Urothelium cell line (cell line): ENCODE data around the gene MPIG6B.

Source experiments
- DNase-seq: peaks from one replicate; pipeline ENCODE4 v3.0.0; 2011; ENCODE audit warnings: low spot score, mixed read lengths
- FAIRE-seq: peaks from 2 replicates; lab custom pipeline; 2011; peaks lifted over from hg19 to GRCh38; lab: Jason Lieb, UNC

Gene MPIG6B

DNA sequence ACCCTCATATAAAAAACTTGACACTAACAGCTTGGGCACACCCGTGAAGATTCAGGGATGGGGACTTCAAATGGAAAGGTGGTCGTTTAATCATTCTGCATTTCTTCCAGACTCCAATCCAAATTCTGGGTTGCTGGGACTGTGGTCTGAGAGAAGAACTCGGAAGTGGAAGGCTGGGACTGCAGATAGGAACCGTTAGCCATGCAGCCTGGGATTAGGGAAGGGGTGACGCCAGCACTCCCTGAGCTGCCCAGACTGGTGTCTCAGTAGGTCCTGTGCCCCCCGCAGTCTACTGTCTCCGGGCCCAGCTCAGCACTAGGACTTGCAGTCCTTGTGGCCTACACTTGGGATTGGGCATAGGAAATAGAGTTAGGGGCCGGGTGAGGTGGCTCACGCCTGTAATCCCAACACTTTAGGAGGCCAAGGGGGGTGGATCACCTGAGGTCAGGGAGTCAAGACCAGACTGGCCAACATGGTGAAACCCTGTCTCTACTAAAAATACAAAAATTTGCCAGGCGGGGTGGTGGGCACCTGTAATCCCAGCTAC is 13.7 kb downstream of the MPIG6B start:
- DNase-seq, result no peak
- no peak for FAIRE-seq

DNA sequence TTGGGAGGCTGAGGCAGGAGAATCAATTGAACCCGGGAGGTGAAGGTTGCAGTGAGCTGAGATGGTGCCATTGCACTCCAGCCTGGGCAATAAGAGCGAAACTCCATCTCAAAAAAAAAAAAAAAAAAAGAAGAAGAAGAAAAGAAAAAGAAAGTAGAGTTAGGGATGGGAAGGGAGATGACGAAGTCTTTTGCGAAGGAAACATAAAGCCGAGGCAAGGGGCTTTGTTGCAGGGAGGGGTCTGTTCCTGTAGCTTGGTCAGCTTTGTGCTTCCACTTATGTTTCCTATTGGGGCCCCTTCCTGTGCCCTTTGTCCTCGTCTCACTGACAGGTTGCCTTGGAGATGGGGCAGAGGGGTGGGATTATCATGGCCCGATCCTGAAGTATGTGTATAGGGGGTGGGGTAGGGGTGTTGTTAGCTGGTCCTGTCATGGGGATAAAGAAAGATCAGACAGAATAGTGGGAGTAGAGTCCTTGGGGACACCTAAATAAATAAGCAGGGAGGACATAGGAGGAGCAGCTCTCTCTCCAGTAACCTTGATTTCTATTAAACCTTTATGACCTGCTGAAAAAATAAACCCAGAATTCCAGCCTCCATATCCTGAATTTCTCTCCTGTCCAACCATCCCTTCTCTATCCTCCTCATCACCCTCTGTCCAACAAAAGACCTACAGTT is 14.3 kb downstream of the MPIG6B start:
- DNase-seq (no peak), FAIRE-seq (no peak)

- DNase-seq, result peak; percentile 27
These were observed 15.1 kb downstream of the MPIG6B start for GRCh38 chr6:31737991-31738979.

DNA sequence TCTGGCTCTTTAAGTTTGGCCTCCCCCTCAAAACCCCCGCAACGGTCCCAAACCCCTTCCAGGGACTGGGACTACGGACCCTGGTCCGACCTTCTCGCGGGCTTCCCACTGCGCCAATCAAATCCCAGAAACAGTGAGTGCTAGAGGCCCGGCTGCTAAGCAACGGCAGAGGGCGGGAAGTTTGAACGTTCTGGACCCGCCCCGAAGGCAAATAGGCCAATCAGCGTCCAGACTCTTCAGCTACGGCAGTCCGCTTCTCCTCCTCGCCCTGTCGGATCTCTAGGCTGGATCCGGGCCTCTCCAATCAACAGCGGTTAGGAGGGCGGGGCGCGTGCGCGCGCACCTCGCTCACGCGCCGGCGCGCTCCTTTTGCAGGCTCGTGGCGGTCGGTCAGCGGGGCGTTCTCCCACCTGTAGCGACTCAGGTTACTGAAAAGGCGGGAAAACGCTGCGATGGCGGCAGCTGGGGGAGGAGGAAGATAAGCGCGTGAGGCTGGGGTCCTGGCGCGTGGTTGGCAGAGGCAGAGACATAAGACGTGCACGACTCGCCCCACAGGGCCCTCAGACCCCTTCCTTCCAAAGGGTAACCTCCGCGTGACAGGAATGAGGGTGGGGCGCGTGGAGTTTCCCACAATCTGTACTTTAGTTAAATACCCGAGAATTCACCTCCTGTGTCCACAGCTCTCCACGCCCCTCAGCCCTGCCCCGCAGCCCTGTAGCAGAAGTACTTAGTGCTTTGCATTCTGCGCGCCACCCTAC is 16.6 kb downstream of the MPIG6B start, which contains the start of gene MSH5:
TSS of gene MSH5 (plus strand) at position 367 of the 758 bp plus-strand sequence. CDS start 462 bp downstream, outside the sequence.
- no peak for FAIRE-seq
- DNase-seq, result peak; percentile 98

More at GRCh38 chr6:31737991-31738979, 15.1 kb downstream of the MPIG6B start:
- FAIRE-seq, result no peak

DNA sequence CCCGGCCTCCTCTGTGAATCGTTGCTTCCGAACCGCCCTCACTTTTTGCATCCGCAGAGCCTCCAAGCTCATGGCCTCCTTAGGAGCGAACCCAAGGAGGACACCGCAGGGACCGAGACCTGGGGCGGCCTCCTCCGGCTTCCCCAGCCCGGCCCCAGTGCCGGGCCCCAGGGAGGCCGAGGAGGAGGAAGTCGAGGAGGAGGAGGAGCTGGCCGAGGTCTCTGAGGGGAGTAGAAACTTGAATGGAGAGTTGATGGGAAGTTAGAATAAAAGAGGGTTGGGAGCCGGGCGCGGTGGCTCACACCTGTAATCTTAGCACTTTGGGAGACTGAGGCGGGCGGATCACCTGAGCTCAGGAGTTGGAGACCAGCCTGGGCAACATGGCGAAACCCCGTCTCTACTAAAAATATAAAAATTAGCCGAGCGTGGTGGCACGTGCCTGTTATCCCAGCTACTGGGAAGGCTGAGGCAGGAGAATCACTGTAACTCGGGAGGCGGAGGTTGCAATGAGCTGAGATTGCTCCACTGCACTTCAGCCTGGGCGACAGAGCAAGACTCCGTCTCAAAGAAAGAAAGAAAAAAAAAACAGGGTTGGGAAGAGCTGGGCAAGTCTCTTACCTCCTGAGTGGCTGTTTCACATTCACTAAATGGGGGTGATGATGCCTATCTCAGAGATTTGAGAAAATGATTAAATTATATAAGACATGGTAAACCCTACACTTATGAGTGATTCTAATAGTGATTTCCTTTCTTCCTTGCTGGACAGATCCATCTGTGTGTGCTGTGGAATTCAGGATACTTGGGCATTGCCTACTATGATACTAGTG is 17.4 kb downstream of the MPIG6B start:
- DNase-seq, result peak; percentile 27
- FAIRE-seq, result no peak

DNA sequence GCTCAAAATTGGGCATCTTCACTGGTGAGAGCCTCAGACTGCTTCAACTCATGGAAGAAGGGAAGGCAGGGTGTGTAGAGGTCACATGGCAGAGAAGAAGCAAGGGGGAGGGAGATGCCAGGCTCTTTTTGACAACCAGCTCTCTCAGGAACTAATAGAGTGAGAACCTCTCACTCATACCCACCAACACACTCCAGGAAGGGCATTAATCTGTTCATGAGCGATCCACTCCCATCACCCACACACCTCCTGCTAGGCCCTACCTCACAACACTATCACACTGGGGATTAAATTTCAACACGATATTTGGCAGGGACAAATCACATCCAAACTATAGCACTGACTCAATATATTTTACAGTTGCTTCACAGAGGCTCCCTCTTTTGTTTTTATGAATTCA is 18.6 kb downstream of the MPIG6B start:
- FAIRE-seq, result no peak
- no peak for DNase-seq

- FAIRE-seq (no peak), DNase-seq (no peak)
These were observed 19.7 kb downstream of the MPIG6B start for GRCh38 chr6:31742894-31743293.

DNA sequence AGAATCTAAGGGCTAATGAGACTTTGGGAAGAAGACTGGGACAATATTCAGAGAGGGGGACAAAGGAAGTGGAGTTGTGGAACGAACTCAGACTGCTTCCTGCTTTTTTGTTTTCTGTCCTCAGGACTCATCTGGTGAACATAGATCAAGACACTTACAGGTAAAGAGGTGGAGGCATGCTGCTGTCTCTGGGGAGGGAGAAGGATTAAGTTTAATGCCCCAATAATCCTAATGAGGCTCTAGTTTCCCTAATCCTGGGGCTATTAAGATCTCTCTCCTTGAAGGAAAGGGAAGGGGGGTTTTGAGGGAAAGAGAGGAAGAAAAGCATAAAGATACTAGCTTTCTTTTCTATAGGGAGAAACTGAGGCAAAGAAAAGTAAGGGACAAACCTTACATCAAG is 21.2 kb downstream of the MPIG6B start:
- no peak for FAIRE-seq
- no peak for DNase-seq

DNA sequence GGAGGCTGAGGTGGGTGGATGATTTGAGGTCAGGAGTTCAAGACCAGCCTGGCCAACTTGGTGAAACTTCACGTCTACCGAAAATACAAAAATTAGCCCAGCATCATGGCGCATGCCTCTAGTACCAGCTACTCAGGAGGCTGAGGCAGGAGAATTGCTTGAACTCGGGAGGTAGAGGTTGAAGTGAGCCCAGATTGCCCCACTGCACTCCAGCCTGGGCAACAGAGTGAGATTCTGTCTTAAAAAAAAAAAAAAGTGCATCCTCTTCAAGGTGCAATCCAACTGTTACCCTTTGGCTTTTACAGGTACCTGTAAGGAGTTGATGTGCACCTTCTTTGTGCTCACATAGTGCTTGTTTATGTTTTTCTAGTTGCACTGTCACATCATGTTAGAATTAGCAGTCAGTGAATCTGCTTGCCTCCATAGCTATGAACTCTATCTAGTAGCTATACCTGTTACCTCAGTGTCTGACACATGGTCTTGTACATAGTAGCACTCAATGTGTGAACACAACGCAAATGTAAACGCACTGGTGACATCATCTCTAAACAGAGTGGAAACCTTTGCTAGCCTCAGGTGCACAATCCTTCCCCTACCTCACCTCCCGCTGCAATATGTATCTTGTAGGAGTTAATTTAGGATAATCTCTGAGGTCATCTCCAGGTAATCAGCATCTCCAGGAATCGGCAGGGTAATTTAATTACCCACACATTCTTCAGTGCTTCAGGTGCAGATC is 26.3 kb downstream of the MPIG6B start:
- no peak for DNase-seq
- no peak for FAIRE-seq

DNA sequence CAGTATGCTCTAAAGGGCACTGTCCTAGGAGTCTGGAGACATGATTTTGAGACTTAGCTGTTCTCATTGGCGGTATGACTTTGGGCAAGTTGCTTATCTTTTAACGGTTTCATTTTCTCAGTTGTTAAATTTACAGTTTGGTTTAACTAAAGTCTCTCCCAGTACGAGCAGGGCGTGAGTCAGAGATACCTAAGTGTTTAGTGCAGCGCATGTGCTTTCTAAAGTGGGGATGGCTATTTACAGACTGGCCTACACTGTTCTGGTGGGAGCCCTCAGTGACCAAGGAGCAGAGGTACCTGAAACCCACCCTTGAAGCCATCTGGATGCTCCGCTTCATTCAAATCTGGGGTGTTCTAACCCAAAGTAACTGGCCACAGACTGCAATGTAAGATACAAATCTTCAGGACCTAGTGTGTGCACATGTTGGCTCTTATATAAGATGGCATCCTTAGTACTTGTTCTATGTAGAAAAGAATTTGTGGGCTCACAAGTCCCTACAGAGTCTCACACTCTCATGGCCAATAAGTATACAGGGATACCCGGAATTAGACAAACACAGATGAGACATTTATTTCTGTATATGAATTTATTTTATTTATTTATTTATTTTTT is 27.3 kb downstream of the MPIG6B start:
- no peak for FAIRE-seq
- no peak for DNase-seq

- DNase-seq (no peak), FAIRE-seq (no peak)
These were observed 29.7 kb downstream of the MPIG6B start for GRCh38 chr6:31752739-31753319.

- no peak for FAIRE-seq
These were observed 35.1 kb downstream of the MPIG6B start for GRCh38 chr6:31758281-31758680.

DNA sequence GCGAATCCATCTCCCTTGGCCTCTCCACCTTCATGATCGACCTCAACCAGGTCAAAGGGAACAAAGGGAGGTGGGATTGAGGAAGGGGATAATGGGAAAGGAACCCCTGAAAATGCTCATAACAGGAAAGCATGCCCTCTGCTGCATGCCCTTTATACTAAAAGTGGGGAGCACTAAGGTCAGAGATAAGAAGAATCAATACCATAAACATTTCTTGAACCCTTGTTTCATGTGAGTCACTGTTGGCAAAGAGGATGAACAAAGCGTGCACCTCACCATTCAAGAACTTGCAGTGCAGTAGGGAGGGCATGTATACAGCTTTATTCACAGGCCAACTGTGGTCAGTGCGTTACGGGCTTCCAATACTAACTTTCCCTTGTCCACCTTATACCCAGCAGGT is 37.6 kb downstream of the MPIG6B start:
- FAIRE-seq, result no peak

More at GRCh38 chr6:31758281-31758680, 35.1 kb downstream of the MPIG6B start:
- no peak for DNase-seq

DNA sequence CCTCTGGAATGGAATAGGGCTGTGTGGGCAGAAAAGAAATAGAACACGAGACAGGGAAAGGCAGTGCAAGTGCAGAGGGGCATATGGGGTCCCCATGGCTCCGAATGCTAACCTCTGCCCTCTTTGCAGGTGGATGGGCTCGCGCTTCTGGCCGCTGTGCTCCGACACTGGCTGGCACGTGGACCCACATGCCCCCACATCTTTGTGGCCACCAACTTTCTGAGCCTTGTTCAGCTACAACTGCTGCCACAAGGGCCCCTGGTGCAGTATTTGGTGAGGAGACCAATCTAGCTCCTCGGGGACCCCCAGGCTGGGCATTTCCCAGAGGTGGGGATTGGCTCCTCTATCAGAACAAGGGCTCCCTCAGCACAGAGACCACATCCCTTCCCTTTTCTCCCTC is 38.2 kb downstream of the MPIG6B start:
- FAIRE-seq (no peak), DNase-seq (no peak)

More for the DNA sequence above, 37.6 kb downstream of the MPIG6B start:
- no peak for DNase-seq

- FAIRE-seq (no peak), DNase-seq (no peak)
These were observed 39.2 kb downstream of the MPIG6B start, which contains the start of gene SAPCD1 for GRCh38 chr6:31762356-31762755. SAPCD1 (plus strand) TSS chr6:31762656; CDS start chr6:31763055, 399 bp downstream.

GRCh38 chr6:31762878-31763618 is 39.9 kb downstream of the MPIG6B start:
- FAIRE-seq, result no peak
- no peak for DNase-seq

DNA sequence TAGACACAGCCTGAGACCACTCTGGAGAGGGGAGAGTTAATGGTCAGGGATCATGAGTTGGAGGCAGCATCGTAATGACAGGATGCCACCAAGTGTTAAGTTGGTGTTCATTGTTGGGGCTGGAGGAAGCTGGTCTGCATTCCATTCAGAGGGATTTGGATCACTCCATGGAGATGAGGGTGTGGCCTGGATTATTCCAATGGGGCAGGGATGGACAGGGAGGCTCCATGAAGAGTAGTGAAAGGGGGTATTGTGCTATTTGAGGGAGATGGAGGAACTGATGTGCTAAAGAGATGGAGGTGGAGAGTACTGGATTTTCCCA is 40.4 kb downstream of the MPIG6B start:
- FAIRE-seq (no peak), DNase-seq (no peak)

- FAIRE-seq (no peak), DNase-seq (no peak)
These were observed 41.0 kb downstream of the MPIG6B start for GRCh38 chr6:31764198-31764597.
